ENCODE results near the gene GPHN. TPM values are rescaled to one million over a fixed set of nuclear protein-coding genes. Genes with fewer than 3 reads are reported as not detected.

The GPHN gene
- total and polyA plus RNA-seq, 2 of the 8 experiments (the other 6 are each of a cell fraction or from before 2014, with no cell fraction given): 6.0 to 16.0 TPM

GRCh38 chr14:67071506-67071905 is 563.6 kb downstream of the GPHN start:
- CTCF ChIA-PET (ENCODE audit: partially characterized antibody): no interaction called here
- no peak overlapping the region for H2BK5ac ChIP-seq (ENCODE audit: low read depth, low read length)
- TF ChIP-seq CEBPB (IDR thresholded peaks at IDR 0.05; ENCODE audit: low read depth, low read length) (peak; percentile 73; the same call in 1 of the 2 replicates), JUND (IDR thresholded peaks at IDR 0.05; ENCODE audit: low read length) (no peak), CHD2 (IDR thresholded peaks at IDR 0.05; ENCODE audit: low read length) (no peak), CTBP2 (IDR thresholded peaks at IDR 0.05; ENCODE audit: borderline replicate concordance, insufficient read depth, insufficient read length, low read length) (no peak), KDM5A (IDR thresholded peaks at IDR 0.05; ENCODE audit: low read length) (no peak)
- H3K14ac ChIP-seq (ENCODE audit: insufficient read length): no peak overlapping the region
- H2AFZ ChIP-seq (ENCODE audit: low read length): no peak overlapping the region
- H3K9me3 ChIP-seq (ENCODE audit: insufficient read depth in 2 of 2, low read depth in 1 of 2, low read length in 1 of 2): no peaks in the 10 kb centered on the region; a peak in 1 of 4 replicates
- no peak overlapping the region for H3K23ac ChIP-seq (ENCODE audit: insufficient read length)
- no peaks in the 10 kb centered on the region for H3K79me2 ChIP-seq (ENCODE audit: control insufficient read depth in 1 of 2, insufficient read depth in 2 of 2, low read length in 2 of 2)
- no peaks in the 10 kb centered on the region for H3K79me1 ChIP-seq (ENCODE audit: low read depth, low read length)
- H2BK15ac ChIP-seq (ENCODE audit: low read length): no peak overlapping the region
- H3K27ac ChIP-seq (ENCODE audit: low read depth, low read length): no peak overlapping the region
- 91% methylated on average over 3 of the region's 3 CpGs; no CpG with 5 or more reads in 1 of the 2 experiments for WGBS, 2 experiments (ENCODE audit: extremely low coverage in 1 of 2, insufficient coverage in 1 of 2, insufficient read length in 1 of 2, insufficient replicate concordance in 2 of 2, low coverage in 1 of 2, low lambda C conversion rate in 2 of 2, missing lambda C conversion rate in 1 of 2)
- H4K8ac ChIP-seq (ENCODE audit: extremely low read depth, insufficient read depth, low read length): no peak overlapping the region
- no peak overlapping the region for H3K4me3 ChIP-seq (ENCODE audit: extremely low read depth in 1 of 4, insufficient read depth in 2 of 4, low read depth in 3 of 4, low read length in 4 of 4)
- H3K56ac ChIP-seq (replicated peaks; ENCODE audit: insufficient read length, low read depth, low read length): no peak overlapping the region
- H3K27me3 ChIP-seq (replicated peaks in 1 of 4; ENCODE audit: control insufficient read depth in 3 of 4, extremely low read depth in 1 of 4, insufficient read depth in 3 of 4, low read length in 3 of 4): no peaks in the 10 kb centered on the region
- no peak overlapping the region for H2BK120ac ChIP-seq (replicated peaks; ENCODE audit: low read depth, low read length)
- H2BK12ac ChIP-seq (ENCODE audit: low read depth, low read length): no peak overlapping the region
- no peak overlapping the region for H3K18ac ChIP-seq (ENCODE audit: extremely low read depth, low read length)
- H3K4ac ChIP-seq (replicated peaks; ENCODE audit: insufficient read length, low read depth, low read length): no peak overlapping the region
- H3K23me2 ChIP-seq (ENCODE audit: low read depth, low read length): no peaks in the 10 kb centered on the region
- no peak overlapping the region for H3K4me2 ChIP-seq (ENCODE audit: insufficient read depth in 1 of 2, low read depth in 2 of 2, low read length in 2 of 2)
- FAIRE-seq (no peak), DNase-seq (ENCODE audit: low read depth in 1 of 2, low spot score in 2 of 2) (no peak)
- H2AK5ac ChIP-seq (ENCODE audit: low read depth, low read length): no peak overlapping the region
- H4K20me1 ChIP-seq (replicated peaks in 1 of 2; ENCODE audit: control insufficient read depth in 1 of 2, insufficient read depth in 2 of 2, low read length in 2 of 2): no peaks in the 10 kb centered on the region
- H2BK20ac ChIP-seq (ENCODE audit: low read length): no peak overlapping the region
- POLR2A ChIA-PET (ENCODE audit: partially characterized antibody): no interaction called here
- peaks cover 0 to 3% (median 0%) of the 10 kb centered on the region in 4 experiments; a peak in 2 of 7 replicates for H3K4me1 ChIP-seq (replicated peaks in 1 of 4; ENCODE audit: control insufficient read depth in 3 of 4, insufficient read depth in 4 of 4, low read length in 3 of 4)
- no peak overlapping the region for H4K91ac ChIP-seq (replicated peaks; ENCODE audit: insufficient read length, low read length)
- no peak overlapping the region for H3K9ac ChIP-seq (replicated peaks in 1 of 4; ENCODE audit: extremely low read depth in 1 of 4, low read depth in 3 of 4, low read length in 3 of 4)
- no peak overlapping the region for H4K5ac ChIP-seq (ENCODE audit: insufficient read length, low read depth, low read length)
- no peaks in the 10 kb centered on the region; a peak in 1 of 8 replicates for H3K36me3 ChIP-seq (ENCODE audit: control insufficient read depth in 2 of 4, insufficient read depth in 4 of 4, low read length in 3 of 4)

All from H1 (cell line).